HG03175 (cell line): ENCODE data around the gene C9orf50.
A peak's percentile ranks its signal among the peaks of the same experiment; 100 is the strongest.
"Not testable (repeated sequence)": the region's sequence is repeated elsewhere in the genome, so short reads cannot be mapped to it uniquely, and the experiment has no call there.

Source experiments
- ATAC-seq: cut with Tn5 transposase; IDR thresholded peaks from one replicate; pipeline ENCODE4 v1.9.1; 2021; ENCODE audit warnings: mild to moderate bottlenecking, moderate library complexity; ENCODE audit not compliant: unreplicated experiment

The C9orf50 gene

GRCh38 chr9:129648092-129648763 lies 27.3 kb upstream of the C9orf50 start:
- ATAC-seq = no peak

- no peak for ATAC-seq
Measured at GRCh38 chr9:129647635-129648034, 26.7 kb upstream of the C9orf50 start.

GRCh38 chr9:129646654-129647053 lies 25.8 kb upstream of the C9orf50 start:
- no peak for ATAC-seq

- ATAC-seq = no peak
Measured at GRCh38 chr9:129646252-129646651, 25.4 kb upstream of the C9orf50 start.

- ATAC-seq = no peak
Measured at GRCh38 chr9:129644902-129645301, 24.0 kb upstream of the C9orf50 start.

- no peak for ATAC-seq
Measured at GRCh38 chr9:129644365-129644764, 23.5 kb upstream of the C9orf50 start.

- ATAC-seq = no peak
Measured at GRCh38 chr9:129643706-129644105, 22.8 kb upstream of the C9orf50 start.

GRCh38 chr9:129641750-129642585 lies 21.1 kb upstream of the C9orf50 start, which contains the start of gene ASB6:
Gene ASB6, minus strand, starts transcription at chr9:129642151. Its CDS starts 152 bp downstream, at chr9:129641999.
- peak; percentile 88 for ATAC-seq

- no peak for ATAC-seq
Measured at GRCh38 chr9:129640871-129641749, 20.2 kb upstream of the C9orf50 start.

GRCh38 chr9:129640086-129640870 lies 19.4 kb upstream of the C9orf50 start:
- no peak for ATAC-seq

- ATAC-seq = no peak
Measured at GRCh38 chr9:129639756-129640085, 18.8 kb upstream of the C9orf50 start.

- no peak for ATAC-seq
Measured at GRCh38 chr9:129639034-129639630, 18.2 kb upstream of the C9orf50 start.

GRCh38 chr9:129637673-129638439 lies 17.0 kb upstream of the C9orf50 start:
- ATAC-seq = no peak

GRCh38 chr9:129637102-129637501 lies 16.2 kb upstream of the C9orf50 start:
- no peak for ATAC-seq

GRCh38 chr9:129636343-129636742 lies 15.4 kb upstream of the C9orf50 start:
- not testable (repeated sequence) for ATAC-seq

- no peak for ATAC-seq
Measured at GRCh38 chr9:129635099-129636065, 14.5 kb upstream of the C9orf50 start.

- ATAC-seq = no peak
Measured at GRCh38 chr9:129633848-129634247, 12.9 kb upstream of the C9orf50 start.

- ATAC-seq = no peak
Measured at GRCh38 chr9:129633207-129633606, 12.3 kb upstream of the C9orf50 start.
